Stromal cell of bone marrow (primary cell): Measurements from ENCODE around the gene NOTO.

Experiments
- DNase-seq: peaks from one replicate; pipeline ENCODE4 v3.0.0-alpha.2; 2012; ENCODE audit warnings: low read depth

NOTO gene

DNA sequence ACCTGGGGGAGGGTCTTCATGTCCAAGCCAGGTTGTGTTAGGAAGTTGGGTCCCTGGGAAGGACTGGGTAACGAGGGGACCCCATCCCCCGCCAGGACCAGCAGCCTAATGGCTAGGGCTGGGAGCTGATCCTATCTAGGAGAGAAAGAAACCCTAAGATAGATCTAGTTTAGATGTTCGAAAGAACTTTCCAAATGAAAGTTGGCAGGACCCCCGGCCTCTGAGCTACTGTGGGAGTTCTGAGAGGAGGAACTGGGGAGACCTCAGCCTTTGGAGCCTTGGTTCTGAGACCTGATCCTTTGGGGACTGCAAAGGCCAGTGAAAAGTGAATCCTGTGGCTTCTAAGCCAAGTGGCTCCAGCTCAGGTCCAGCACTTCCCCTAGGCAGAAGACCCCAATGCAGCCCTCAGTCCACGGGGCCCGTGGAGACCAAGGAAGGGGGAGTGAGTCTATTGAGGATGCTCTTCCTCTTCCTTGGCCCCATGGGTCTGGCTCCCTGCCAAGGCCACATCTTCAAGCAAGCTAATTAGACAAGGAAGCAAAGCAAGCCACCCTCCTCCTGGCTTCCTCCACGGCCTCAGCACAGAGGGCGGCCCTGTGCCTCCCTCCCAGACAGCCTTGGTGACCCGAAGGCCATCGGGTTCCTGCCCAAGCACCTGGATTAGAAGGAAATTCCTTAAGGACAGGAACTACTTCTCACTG is 55.2 kb downstream of the NOTO start:
- DNase-seq: no peak

DNA sequence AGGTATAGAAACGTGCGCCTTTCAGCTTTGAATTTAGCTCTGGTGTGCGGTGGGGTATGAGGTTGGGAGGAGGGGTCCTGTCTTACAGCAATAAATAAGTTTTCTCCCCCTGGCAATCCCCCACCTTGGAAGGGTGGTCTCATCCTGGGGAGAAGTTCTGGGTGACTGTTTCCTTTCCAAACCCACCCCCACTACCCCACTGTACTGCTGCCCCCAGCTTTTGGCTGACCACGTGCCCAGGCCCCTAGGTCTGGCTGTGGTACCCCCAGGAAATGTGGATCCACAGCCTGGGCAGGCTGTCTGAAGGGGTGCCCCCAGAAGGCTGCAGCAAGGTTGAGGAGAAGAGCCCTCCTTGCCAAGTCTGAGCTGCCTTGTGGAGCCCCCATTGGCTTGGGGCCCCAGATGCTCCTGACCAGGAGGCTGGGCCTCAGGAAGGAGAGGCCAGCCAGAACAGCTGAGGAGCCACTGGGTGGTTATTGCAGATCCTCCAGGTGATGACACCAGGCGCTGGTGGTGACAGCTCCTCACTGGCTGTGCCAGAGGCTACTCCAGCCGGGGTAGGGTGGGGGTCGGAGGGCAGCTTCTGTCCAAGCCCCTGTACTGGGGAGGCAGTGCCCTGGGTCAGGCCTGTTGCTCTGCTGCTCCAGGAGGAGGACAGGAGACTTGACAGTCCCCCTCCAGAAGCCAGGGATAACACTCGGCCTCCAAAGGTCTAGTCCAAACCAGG is 56.0 kb downstream of the NOTO start:
- no peak for DNase-seq

DNA sequence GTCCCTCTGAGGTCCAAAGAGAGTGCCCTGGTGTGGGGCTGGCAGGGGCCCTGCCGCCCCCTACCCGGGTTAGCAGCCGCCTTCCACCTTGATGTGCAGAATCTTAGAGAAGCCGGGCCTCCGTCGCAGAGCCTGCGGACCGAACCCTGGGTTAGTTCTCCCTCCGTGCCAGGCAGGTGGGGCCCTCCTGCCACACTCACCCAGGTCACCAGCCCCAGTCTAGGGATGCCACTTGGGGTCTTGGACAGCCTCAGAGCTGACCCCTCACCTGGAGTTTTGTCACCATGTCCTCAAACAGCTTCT is 56.5 kb downstream of the NOTO start:
- DNase-seq: no peak

DNA sequence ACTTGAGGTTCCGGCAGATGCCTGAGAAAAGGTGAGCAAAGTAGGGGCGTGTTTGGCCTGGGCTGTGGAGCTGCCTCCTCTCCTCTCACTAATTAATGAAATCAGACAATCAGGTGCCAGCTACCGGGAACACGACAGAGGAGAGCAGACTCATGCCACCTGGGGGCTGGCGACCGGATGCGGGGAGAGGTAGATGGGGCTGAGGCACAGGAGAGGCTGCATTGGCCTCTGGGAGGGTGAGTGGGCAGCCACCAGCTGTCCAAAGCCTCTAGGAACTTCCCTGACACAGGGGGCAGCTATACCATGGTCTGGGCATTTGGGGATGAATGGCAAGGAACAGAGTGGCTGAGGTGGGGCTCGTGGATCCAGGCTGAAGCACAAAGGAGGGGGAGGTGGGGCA is 56.9 kb downstream of the NOTO start:
- DNase-seq: no peak

DNA sequence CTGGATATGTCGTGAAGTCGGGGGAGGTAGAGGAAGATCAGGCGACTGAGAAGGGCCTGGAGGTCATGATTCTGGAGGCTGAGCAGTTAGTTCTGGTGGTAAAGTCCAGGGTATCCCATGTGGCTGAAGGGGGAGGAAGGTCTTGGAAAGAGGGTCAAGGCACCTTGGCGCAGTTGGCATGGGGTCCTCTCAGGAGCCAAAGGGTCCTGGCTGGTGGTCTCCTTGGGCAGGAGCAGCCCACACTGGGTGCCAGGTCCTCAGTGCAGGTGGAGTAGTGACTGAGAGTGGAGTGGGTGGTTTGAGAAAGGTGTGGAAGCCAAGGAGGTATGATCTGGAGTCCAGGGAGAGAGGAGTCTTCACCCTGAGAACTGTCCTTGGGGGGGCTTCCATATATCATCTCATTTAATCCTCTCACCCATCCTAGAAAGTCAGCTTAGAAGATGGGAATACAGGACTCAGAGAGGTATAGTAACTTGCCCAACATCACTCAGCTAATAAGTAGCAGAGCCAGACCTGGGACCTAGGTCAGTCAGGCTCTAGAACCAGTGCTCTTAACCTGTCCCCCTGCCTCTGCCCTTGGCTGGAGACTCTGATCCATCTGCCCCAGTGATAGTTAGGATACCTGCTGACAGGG is 57.4 kb downstream of the NOTO start:
- DNase-seq: no peak

DNA sequence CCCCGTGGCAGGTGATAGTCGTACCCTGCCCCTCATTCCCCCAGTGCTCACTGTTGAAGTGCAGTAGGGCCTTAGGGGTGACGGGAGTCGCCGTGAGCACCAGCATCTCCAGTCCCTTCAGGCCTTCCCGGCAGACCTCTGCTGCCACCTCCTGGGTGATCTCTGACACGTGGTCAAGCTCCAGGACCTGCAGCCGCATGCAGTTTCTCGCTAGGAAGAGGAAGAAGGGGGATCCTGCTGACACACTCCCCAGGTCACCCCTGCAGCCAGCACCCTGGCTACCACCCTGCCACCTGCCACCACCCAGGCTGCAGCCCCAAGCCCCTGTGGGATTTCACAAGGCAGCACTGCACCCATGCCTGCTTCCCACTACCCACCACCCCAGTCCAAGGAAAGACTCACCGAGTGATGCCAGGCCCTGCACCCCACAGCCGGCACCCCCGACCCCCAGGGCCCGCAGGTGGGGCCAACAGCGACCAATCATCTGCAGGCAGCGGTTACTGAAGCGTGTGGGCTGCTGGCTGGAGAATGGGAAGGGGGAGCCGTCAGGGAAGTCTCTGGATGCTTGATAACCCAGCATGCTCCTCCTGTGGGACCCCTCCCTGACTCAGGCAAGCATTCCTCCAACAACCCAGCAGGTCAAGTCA is 58.1 kb downstream of the NOTO start:
- peak; percentile 14 for DNase-seq
